Endothelial cell of umbilical vein (primary cell): ENCODE results near the gene VAV3.

Experiments
- EZH2 ChIP-seq: IDR thresholded peaks from 2 replicates; pipeline ENCODE4 v1.6.1; 2012; ENCODE audit warnings: borderline replicate concordance, low read depth, mild to moderate bottlenecking, moderate library complexity, low read length, inconsistent platforms; ENCODE audit not compliant: severe bottlenecking
- POLR2AphosphoS5 ChIP-seq: IDR thresholded peaks from 2 replicates; pipeline ENCODE4 v1.6.1; 2012; ENCODE audit warnings: low read depth, mild to moderate bottlenecking, control low read depth, low read length, moderate library complexity; ENCODE audit not compliant: insufficient read depth
- TF ChIP-seq, protein P1 (sequence below), 2 donors: IDR thresholded peaks; 1 replicate in 1 of 2; 2 replicates in 1 of 2; pipeline ENCODE4 v1.5.1; 2011; ENCODE audit warnings: low read length in 2 of 2, mild to moderate bottlenecking in 2 of 2, moderate library complexity in 2 of 2, control low read depth in 1 of 2, inconsistent platforms in 1 of 2, low read depth in 1 of 2; ENCODE audit not compliant: insufficient read depth in 1 of 2; ENCODE audit errors: extremely low read depth in 1 of 2

DNA sequence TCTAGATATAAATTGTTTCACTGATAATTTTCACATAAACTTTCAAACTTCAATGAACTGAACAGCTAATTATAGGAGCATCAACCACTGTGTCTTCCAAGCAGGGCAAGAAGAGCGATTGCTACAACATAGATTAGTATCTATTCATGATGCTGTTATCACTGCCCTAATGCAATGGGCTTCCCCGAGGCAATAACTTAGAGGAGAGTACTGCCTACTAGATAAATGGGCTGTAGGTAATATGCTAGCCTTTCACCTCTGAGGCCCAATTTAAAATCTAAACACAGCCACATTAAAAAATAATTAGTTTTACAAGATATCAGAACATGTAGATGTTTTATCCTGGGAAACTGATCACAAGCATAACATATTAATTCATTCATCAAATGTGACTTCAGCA lies 318.0 kb downstream of the VAV3 start:
- TF ChIP-seq, protein P1, sequence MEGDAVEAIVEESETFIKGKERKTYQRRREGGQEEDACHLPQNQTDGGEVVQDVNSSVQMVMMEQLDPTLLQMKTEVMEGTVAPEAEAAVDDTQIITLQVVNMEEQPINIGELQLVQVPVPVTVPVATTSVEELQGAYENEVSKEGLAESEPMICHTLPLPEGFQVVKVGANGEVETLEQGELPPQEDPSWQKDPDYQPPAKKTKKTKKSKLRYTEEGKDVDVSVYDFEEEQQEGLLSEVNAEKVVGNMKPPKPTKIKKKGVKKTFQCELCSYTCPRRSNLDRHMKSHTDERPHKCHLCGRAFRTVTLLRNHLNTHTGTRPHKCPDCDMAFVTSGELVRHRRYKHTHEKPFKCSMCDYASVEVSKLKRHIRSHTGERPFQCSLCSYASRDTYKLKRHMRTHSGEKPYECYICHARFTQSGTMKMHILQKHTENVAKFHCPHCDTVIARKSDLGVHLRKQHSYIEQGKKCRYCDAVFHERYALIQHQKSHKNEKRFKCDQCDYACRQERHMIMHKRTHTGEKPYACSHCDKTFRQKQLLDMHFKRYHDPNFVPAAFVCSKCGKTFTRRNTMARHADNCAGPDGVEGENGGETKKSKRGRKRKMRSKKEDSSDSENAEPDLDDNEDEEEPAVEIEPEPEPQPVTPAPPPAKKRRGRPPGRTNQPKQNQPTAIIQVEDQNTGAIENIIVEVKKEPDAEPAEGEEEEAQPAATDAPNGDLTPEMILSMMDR (IDR thresholded peaks at IDR 0.05; ENCODE audit: extremely low read depth in 1 of 2, insufficient read depth in 1 of 2, low read depth in 1 of 2, low read length in 2 of 2) = no peak
- TF ChIP-seq POLR2AphosphoS5 = no peak
- TF ChIP-seq EZH2 = no peak
